22Rv1 (cell line): ENCODE results near the gene BTBD17.

Experiments used
- ZFX ChIP-seq: fragments of 450-650 bp; IDR thresholded peaks from 2 replicates; pipeline ENCODE4 v1.6.1; 2017; ENCODE audit warnings: antibody characterized with exemption, borderline replicate concordance
- TF ChIP-seq, protein P1 (sequence below): fragments of 450-650 bp; IDR thresholded peaks from 2 replicates; pipeline ENCODE4 v1.5.1; 2017; ENCODE audit warnings: mild to moderate bottlenecking

DNA sequence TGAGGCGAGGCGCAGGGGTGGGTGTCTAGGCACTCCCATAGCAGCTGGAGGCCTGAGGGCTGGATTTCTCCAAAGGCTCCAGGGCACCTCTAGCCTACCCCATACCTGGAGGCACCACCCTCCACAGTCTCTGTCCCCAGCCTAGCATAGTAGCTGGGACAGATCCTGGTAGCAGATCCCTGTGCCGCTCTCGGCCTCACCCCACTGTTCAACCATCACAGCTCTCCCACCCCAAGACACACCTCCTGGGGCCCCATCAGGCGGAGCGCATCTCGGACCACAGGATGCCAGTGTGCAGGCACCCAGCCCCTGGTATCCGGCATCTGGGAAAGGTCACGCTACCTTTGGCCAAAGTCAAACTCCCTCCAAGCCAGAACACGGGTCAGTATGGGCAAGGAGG lies 7.1 kb downstream of the BTBD17 start:
- TF ChIP-seq, protein P1, sequence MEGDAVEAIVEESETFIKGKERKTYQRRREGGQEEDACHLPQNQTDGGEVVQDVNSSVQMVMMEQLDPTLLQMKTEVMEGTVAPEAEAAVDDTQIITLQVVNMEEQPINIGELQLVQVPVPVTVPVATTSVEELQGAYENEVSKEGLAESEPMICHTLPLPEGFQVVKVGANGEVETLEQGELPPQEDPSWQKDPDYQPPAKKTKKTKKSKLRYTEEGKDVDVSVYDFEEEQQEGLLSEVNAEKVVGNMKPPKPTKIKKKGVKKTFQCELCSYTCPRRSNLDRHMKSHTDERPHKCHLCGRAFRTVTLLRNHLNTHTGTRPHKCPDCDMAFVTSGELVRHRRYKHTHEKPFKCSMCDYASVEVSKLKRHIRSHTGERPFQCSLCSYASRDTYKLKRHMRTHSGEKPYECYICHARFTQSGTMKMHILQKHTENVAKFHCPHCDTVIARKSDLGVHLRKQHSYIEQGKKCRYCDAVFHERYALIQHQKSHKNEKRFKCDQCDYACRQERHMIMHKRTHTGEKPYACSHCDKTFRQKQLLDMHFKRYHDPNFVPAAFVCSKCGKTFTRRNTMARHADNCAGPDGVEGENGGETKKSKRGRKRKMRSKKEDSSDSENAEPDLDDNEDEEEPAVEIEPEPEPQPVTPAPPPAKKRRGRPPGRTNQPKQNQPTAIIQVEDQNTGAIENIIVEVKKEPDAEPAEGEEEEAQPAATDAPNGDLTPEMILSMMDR: no peak
- no peak for TF ChIP-seq ZFX
